GM18870 (cell line): ENCODE results near the gene ARHGAP10.
"Not testable (repeated sequence)": the region's sequence is repeated elsewhere in the genome, so short reads cannot be mapped to it uniquely, and the experiment has no call there.

Experiments
- ATAC-seq: cut with Tn5 transposase; IDR thresholded peaks from one replicate; pipeline ENCODE4 v1.9.1; 2021; ENCODE audit warnings: moderate library complexity; ENCODE audit not compliant: unreplicated experiment

Gene ARHGAP10

DNA sequence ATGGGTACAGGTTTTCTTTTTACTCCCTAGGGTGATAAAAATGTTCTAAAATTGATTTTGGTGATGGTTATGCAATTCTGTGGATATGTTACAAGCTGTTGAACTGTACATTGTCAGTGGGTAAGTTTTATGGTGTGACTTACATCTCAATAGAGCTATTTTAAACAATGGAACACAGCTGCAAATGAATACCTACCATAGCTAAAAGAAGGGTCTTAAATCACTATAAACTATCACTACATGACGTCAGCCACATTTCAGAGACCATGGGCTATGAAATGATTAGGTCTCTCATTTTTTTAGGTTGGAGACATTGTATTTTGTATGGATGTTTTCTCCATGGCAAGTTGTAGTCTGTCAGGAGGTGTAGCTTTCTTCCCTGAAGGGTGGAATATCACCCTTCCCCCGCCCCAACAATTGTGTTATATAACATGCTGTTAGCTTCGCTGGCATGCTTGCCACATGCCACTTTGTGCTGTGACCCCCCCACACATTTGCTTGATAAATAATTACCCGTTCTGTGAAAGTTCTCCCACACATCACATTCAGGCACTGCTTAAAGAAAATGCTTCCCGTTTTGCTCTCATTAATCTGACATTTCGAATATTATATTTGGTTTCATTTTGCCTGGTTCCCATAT is 159.7 kb downstream of the ARHGAP10 start:
- no peak for ATAC-seq

DNA sequence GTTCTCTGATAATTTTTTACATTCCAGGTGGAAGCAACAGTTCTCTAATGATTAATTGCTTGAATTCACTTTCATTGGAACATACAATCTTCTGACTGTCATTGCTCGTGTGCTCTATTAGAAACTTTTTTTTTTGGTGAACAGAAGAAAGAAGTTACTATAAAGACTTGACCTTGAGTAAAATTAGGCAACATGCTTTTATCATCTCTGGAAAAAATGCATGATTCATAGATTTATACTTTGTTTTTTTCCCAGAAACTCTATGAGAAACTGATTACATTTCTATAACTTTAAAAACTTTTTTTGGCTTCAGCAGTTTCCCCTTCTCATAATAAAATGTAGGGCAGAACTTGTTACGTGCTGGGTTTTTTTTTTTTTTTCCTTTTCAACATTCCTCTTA is 167.6 kb downstream of the ARHGAP10 start:
- no peak for ATAC-seq

DNA sequence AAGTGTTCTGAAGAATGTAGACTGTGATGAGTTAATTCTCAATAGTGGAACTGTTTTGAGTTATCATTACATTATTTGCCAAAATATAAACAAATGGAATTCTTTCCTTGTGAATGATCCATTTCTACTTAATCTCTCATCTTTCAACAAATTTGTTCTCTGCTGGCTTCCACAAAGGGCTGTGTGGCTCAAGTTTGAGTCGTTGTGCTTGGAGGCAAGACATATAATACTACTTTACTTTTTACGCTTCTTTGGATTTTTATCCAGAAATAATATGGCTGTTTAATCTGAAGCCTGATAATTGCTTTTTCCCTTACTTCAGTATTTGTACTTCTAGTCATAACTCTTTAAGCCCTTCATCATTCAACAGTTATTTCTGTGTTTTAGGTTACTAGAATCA is 169.5 kb downstream of the ARHGAP10 start:
- no peak for ATAC-seq

DNA sequence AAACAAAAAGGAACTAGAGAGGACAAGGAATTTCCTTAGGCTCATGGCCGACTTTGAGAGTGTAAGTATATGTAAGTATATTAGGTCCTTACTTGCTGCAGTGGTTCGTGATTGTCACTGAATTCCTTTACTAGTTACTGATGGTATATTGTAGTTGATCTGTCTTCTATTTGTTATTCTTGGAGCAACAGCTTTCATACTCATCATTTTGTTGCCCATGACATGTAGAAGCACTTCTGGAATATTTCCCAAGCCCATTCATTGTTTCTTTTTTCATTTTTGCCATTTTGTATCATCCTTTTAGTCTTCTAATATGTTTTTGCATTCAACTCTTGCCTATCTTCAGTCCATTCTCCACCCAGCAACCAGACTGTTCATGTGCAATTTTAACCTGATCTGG is 170.0 kb downstream of the ARHGAP10 start:
- no peak for ATAC-seq

DNA sequence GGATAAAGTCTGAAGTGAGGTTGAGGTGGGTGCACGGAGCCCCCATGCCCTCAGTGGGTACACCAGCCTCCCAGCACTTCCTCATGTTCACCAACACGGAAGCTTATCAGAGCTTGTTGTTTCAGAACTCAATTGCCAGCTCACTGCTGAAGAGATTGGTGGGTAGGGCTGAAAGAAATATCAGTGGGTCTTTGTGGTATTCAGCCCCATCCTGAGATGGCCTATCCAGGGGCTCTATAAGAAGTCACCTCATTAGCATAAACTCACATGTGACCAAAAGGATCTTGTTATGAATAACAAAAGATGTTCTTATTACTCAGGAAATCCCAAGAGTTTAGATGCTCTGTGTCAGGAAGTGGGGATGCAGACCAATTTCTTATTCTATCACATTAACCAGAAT is 177.3 kb downstream of the ARHGAP10 start:
- no peak for ATAC-seq

DNA sequence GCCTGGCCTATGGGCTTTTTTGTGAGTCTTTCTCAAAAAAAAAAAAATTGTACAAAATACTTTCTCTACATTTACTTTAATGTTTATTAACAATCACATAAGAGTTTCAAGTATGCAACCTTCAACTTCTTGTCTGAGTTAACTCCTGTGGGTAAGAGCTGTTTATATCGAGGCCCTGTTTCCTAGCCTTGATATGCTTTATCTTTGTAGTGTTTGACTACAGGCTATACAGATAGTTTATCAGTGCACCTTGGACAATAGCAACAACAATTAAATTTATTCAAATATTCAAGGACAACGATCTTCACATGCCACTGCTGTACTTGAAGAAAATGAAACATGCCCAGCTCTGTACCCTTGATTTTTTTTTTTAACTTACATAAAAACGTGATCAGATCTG is 178.4 kb downstream of the ARHGAP10 start:
- no peak for ATAC-seq

DNA sequence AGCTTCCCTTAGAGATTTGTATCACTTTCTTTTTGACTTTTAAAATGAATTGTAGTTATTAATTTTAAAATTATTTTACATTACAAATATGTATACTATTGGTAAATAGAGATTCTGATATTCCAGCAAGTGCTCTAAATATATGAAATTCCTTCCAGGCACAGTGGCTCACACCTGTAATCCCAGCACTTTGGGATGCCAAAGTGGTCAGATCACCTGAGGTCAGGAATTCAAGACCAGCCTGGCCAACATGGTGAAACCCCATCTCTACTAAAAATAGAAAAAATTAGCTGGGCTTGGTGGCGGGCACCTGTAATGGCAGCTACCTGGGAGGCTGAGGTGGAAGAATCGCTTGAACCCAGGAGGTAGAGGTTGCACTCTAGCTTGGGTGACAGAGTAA is 180.2 kb downstream of the ARHGAP10 start:
- not testable (repeated sequence) for ATAC-seq

DNA sequence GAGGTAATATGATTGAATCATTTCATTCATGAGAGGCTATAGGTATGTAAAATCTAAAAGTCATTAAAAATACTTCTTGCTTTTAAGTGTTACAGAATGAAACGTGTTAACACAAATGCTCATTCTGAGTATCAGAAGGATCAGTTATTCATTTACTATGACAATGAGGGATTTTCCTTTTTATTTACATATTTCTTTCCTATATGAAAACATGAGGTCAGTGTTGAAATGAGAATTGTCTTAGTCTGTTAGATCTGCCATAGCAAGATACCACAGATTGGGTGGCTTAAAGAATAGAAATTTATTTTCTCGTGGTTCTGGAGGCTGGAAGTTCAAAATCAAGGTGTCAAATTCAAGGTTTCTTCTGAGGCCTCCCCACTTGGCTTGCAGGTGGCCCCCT is 181.2 kb downstream of the ARHGAP10 start:
- peak; percentile 86 for ATAC-seq

DNA sequence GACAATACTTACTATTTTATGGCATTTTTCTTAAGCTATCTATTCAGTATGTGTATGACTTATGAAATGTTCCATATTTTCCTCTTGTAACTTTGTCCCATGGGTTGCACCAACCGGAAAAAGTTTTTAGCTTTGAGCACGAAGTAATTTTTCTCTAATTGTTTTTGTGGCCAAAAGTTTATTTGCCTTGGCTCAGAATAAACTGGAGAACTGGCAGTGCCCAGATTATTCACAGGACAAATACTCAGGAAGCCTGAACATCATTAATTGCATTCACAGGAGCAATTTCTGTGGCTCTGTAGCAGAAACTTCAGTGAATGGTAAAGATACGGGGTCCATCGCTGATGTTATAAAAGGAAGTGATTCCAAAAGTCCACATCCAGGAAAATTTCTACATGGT is 184.5 kb downstream of the ARHGAP10 start:
- no peak for ATAC-seq

DNA sequence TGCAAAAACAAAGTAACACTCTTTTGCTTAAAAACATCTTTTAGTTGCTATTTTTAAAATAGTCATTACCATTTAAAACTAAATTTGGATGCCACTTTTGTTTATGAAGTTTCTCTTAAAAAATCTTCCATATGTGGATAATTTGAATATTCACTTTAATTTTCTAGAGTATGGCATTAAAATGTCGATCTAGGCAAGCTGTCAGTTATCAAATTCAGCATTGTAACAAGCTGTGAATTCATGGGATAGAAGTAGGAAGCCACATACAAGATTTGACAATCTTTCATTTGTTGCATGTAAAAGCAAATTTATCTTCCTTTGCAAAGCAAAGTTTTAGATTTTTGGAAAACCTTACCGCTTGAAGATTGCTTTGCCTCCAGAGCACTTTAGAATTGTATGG is 191.5 kb downstream of the ARHGAP10 start:
- ATAC-seq, result no peak

DNA sequence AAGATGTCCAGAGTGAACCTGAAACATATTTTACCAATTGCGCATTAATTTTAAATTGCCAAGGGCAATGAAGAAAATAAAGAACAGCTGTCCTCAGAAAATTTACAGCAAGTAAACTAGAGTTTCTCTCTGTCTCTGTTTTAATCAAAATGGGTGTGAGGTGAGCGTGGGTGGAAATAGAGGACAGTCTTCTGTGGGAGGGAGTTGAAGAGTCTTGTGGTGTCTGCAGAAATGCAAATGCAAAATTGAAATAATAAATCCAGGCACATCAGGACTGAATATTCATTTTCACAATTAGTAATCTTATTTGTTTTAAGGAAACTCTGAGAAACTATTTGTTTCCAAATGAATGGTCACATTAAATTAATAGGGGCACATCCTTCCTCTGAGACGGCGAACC is 192.0 kb downstream of the ARHGAP10 start:
- no peak for ATAC-seq

DNA sequence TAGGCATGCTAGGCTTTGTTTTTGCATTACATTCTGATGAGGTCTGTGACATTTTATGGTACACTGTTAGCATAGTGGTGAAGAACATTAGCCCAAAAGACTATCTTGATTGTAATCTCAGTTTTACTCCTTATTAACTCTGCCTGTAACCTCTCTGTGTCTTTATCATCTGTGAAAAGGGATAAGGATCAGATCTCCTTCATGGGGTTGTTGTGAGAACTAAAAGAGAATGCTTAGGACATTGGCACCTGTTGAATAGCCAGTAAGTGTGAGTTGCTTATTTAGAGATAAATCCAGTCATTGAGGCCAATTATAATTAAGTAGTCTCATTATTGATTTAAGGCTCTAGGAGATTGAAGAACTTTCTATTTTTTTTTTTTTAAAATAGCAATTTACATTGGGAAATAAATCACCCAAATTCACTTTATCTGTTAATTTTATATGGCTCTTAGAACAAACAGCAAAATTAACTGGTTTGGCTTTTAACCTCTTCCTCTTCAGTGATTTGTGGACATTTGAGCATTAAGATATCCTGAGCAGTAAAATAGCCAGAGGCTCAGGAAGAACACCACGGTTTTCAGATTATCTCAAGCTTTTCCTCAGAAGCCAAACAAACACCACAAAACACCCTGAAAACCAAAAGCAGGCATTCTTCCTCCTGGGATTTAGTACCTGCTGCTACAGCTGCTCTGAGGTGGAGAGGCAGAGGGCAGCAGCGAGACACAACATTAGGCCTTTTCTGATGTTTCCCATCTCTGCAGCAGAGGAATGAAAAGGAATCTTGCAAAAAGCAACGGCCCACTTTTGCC is 192.9 kb downstream of the ARHGAP10 start:
- ATAC-seq, result no peak

DNA sequence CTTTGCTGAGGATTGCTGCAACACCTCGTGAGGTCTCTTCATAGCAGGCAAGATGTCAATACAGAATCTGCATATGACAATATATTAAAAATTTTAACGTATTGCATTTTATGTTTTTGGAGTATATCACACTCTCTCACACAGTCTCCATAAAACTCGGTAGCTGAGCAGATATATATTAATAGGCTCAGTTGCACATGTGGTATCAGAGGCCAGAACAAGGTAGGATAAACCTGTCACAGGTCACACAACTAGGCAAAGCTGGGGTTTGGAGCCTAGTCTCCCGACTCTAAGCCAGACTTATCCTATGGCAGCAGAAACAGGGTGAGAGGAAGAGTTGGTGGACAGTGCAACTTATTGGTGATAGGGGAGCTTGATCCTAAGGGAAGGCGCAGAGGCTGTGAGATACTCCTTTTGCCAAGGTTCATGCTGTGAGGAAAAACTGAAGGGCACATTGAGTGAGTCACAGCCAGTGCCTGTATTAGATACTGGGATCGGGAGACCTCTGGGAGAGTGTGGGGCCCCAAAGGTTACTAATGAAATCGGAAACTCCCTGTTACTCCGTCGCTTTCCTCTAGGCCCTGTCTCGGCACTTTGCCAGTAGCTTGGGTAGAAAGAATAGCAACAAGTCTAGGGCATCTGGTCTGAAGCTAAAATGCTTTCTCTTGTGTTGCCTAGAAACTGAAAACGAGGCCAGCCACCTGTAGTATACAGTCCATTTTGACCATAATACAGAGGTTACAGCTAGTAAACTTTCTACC is 195.7 kb downstream of the ARHGAP10 start:
- ATAC-seq, result no peak

DNA sequence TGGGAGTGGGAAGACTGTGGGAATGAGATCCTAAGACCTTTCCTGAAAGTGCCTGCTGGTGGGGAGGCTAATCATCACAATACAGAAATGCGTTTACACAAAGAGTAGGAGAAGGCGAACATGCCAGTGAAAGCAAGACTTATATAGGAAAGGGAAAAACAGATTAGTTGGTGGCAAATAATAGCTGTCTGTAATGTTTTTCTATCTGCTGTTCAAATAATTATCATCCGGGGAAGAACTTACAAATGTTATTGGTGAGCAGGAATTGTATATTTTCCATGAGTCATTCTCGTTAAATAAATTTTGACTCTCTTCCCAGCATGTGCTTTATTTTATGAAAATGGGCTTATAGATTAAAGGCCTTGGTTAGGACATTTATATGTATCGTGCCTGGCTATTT is 196.5 kb downstream of the ARHGAP10 start:
- ATAC-seq, result no peak

DNA sequence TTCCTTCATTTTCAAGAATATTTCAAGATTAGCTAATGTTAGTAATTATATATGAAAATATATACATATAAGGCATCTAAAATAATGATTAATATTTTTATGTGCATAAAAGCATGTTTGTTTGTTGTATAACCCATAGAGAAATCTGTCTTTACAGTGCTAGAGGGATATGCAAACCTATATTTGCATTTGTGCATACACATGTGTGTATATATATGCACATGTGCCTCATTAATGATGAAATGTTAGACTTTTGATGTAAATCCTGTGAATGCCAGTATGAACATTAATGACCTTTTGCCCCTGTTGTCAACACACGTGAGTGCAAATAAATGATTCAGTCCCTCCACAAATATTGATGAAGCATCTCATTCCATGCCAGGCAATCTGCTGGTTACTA is 197.9 kb downstream of the ARHGAP10 start:
- no peak for ATAC-seq

DNA sequence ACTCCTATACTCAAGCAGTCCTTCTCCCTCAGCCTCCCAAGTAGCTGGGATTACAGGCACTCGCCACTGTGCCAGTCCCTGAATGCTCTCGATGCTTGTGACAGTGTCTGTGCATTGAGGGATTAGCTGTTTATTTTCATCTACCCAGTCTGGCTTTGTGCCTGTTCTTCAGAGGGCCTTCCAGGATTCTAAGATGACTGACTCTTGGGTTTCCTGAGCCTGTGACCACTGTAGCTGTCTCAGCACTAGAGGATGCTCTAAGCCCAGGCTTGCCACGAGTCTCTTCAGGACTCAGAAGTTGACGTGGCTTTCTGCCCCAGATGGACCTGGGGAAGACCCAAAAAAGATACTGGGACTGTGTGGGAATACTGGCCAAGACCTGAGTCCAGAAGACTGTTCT is 201.4 kb downstream of the ARHGAP10 start:
- ATAC-seq, result no peak

DNA sequence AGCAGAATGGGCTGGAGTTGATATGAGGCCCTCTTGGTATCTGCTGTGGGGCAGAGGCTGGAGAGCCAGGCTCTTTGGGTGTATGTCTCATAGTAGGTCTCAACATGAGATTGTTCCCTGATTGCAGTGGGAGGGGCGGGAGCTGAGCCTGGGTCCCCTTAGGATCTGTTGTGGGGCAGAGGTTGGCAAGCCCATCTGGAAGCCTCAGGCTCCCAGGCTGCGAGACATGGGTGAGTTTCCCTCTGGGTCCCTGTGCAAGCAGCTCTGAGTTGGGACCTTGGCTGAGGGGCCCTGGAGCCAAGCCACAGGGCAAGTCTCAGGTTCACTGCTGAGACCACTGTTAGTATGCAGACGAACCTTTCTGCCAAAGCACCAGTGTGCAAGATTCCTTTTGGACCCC is 201.9 kb downstream of the ARHGAP10 start:
- no peak for ATAC-seq

DNA sequence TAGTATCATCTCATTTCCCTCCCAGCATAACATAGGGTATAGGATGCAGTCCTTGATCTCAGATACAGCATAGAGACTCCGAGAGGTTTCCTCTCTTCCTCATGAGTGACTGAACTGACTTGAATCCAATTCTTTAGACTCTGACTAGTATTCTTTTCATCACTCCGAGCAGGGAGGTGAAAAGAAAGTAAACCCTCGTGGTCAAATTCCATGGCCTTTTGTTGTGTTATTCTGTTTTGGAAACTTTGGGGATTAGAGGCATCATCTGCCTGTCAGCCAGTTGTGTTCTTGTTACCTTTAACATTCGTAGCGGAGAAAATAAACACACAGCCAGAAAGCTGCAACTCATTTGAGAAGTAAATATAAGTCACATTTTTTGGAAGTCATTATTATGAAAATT is 206.6 kb downstream of the ARHGAP10 start:
- ATAC-seq, result no peak

DNA sequence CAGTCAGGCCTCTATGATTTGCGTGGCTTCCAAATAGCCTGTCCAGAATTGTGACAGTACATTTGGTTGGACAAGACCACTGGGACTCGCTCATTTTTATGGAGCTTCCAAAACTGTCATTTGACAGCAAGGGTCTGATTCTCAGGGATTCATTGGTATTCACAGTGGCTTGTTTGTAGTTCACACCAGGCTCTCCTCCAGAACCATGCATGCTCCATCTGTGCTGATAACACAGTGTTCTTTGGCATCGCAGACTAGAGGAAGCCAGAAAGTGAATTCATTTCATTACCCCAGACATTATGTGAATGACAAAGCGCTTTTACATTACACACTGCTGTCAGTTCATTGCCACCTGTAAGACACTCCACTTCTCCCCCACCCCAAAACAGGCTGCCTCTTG is 208.3 kb downstream of the ARHGAP10 start:
- no peak for ATAC-seq

DNA sequence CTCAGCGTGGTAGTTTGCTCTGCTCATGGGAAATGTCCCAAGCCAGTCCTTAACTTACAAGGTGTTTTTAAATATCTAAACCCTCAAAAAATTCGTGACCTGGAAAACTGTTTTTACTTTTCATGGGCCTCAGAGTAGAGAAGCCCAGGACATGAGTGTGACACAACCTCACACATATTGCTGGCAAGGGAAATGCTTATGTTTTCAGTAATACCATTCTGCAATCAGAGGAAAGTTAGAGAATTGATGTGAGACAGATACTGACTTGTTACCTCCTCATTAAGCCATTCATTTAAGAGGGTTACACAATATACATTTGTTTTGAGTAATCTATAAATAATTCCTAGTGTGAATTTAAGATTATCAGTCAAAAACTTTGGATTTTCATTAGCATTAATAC is 209.5 kb downstream of the ARHGAP10 start:
- no peak for ATAC-seq

DNA sequence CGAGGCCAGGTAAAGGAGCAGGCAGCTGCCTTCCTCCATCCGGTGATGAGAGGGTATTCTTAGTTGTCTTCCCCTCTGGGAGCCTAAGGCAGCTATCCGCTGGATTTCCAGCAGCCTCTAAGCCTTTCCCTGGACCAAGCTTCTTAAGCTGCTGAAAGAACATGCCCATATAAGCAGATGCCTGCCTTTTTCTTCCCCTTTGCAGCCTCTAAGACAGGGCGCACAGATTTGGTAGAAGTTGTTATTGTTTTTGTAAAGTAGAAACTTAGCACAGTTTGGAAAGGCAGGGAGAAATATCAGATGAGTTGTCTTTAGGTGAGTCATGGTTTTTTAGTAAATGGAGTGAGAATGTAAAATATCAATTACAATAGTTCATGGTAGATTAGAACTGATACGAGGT is 210.8 kb downstream of the ARHGAP10 start:
- ATAC-seq, result peak; percentile 40

DNA sequence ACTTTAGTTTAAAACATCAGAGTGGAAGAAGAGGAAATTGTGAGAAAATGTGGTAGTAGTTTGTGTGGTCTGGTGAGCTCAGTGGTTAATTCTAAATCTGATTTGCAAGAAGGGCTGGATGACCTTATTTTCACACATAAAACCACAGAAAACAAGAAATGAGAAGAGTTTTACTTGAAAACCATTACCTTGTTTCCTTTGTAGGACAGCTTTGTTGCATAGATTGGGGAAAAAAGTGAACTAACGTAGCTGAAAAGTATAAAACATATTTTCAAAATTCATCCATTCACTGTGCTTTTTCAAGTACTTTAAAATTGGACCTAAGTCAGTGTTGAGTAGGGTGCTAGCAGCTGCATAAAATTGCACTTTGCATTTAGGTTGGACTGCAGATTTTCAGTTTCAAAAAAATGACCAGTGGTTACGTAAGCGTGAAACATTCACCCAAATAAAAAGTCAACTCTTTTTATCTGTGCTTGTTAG is 211.3 kb downstream of the ARHGAP10 start:
- peak; percentile 95 for ATAC-seq
